Measurements from ENCODE around the gene ALCAM. TPM values are rescaled to one million over a fixed set of nuclear protein-coding genes. Genes with fewer than 3 reads are reported as not detected.

ALCAM gene
- polyA plus RNA-seq, 1 donor from 2014 or later, result 94.7 TPM

DNA sequence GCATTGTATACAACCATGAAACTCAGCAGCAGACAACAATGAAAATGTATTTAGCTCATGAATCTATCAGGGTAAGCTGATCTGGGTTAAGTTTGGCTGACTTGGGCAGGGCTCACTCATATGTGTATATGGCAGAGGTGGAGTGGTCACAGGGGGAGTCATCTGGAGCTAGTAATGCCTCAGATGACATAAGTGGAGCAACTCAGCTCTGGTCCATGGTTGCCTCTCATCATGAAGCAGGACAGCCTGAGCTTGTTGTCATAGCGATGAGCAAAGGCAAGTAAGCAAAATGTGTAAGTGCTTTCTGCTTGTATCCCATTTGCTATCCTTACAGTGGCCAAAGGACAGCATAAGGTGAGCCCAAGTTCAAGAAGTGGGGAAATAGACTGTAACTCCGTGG lies 64.5 kb downstream of the ALCAM start:
- no peak overlapping the region for H3K4me2 ChIP-seq (ENCODE audit: low read length)
- no peak overlapping the region for H3K4me3 ChIP-seq (ENCODE audit: low read length)
- H3K27ac ChIP-seq (ENCODE audit: low read length), result no peak overlapping the region
- H3K36me3 ChIP-seq (ENCODE audit: insufficient read depth, low read length), result no peaks in the 10 kb centered on the region
- no peaks in the 10 kb centered on the region for H4K20me1 ChIP-seq (ENCODE audit: insufficient read depth)
- H2AFZ ChIP-seq (ENCODE audit: low read depth, low read length), result no peak overlapping the region
- no peaks in the 10 kb centered on the region for H3K9me2 ChIP-seq (ENCODE audit: insufficient read depth, low read length)
- no peaks in the 10 kb centered on the region for H3K9me3 ChIP-seq (ENCODE audit: low read length)
- H3K79me2 ChIP-seq (replicated peaks; ENCODE audit: insufficient read depth, low read length), result no peaks in the 10 kb centered on the region
- TF ChIP-seq, protein P1, sequence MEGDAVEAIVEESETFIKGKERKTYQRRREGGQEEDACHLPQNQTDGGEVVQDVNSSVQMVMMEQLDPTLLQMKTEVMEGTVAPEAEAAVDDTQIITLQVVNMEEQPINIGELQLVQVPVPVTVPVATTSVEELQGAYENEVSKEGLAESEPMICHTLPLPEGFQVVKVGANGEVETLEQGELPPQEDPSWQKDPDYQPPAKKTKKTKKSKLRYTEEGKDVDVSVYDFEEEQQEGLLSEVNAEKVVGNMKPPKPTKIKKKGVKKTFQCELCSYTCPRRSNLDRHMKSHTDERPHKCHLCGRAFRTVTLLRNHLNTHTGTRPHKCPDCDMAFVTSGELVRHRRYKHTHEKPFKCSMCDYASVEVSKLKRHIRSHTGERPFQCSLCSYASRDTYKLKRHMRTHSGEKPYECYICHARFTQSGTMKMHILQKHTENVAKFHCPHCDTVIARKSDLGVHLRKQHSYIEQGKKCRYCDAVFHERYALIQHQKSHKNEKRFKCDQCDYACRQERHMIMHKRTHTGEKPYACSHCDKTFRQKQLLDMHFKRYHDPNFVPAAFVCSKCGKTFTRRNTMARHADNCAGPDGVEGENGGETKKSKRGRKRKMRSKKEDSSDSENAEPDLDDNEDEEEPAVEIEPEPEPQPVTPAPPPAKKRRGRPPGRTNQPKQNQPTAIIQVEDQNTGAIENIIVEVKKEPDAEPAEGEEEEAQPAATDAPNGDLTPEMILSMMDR (IDR thresholded peaks at IDR 0.05; ENCODE audit: poor library complexity, severe bottlenecking), result no peak
- TF ChIP-seq TAF1 (IDR thresholded peaks at IDR 0.05; ENCODE audit: low read depth) (no peak), SMC3 (conservative IDR thresholded peaks at IDR 0.05; ENCODE audit: poor library complexity) (no peak), MXI1 (conservative IDR thresholded peaks at IDR 0.05; ENCODE audit: poor library complexity, severe bottlenecking) (no peak), POLR2AphosphoS5 (IDR thresholded peaks at IDR 0.05) (no peak), EP300 (conservative IDR thresholded peaks at IDR 0.05; ENCODE audit: poor library complexity, severe bottlenecking) (no peak), EZH2 (IDR thresholded peaks at IDR 0.05; ENCODE audit: borderline replicate concordance, insufficient read depth, low read length, poor library complexity, severe bottlenecking) (no peak)
- H3K9ac ChIP-seq (ENCODE audit: low read length), result no peak overlapping the region
- no peaks in the 10 kb centered on the region for H3F3A ChIP-seq (ENCODE audit: insufficient read depth, low read length, poor library complexity, severe bottlenecking)
- H3K27me3 ChIP-seq (ENCODE audit: insufficient read depth, low read depth, low read length), result no peaks in the 10 kb centered on the region

- Histone ChIP-seq H3K9ac (ENCODE audit: low read length) (no peak overlapping the region), H3K9me2 (ENCODE audit: insufficient read depth, low read length) (no peaks in the 10 kb centered on the region), H3K36me3 (ENCODE audit: insufficient read depth, low read length) (no peaks in the 10 kb centered on the region), H4K20me1 (ENCODE audit: insufficient read depth) (no peaks in the 10 kb centered on the region), H3F3A (ENCODE audit: insufficient read depth, low read length, poor library complexity, severe bottlenecking) (no peaks in the 10 kb centered on the region), H3K4me3 (ENCODE audit: low read length) (no peak overlapping the region), H3K4me2 (ENCODE audit: low read length) (no peak overlapping the region), H3K27me3 (ENCODE audit: insufficient read depth, low read depth, low read length) (no peaks in the 10 kb centered on the region), H3K27ac (ENCODE audit: low read length) (no peak overlapping the region), H2AFZ (ENCODE audit: low read depth, low read length) (no peak overlapping the region), H3K9me3 (ENCODE audit: low read length) (no peaks in the 10 kb centered on the region), H3K79me2 (replicated peaks; ENCODE audit: insufficient read depth, low read length) (no peaks in the 10 kb centered on the region)
- no peak for TF ChIP-seq REST (IDR thresholded peaks at IDR 0.05; ENCODE audit: borderline replicate concordance)
Measured at GRCh38 chr3:105435277-105435676, 68.6 kb downstream of the ALCAM start.

DNA sequence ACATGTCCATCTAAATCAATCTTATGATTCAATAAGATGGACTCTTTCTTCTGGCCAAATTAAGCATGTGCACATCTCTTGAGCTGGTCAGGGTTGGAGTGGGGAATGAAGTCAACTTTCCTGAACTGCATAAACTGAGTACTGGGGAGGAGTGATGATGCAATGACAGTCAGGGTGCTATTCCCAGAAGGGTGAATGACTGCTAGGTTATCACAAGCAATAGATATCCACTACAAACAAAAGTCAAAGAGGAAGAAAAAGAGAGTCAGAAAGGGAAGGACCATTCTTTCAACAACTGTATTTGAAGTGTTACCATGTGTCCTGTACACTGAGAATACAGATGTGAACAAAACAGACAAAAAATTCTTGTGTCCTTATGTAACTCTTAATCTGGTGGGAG lies 70.0 kb downstream of the ALCAM start:
- no peak overlapping the region for H3K4me3 ChIP-seq (ENCODE audit: low read length)
- no peak overlapping the region for H2AFZ ChIP-seq (ENCODE audit: low read depth, low read length)
- no peak overlapping the region for H3K27ac ChIP-seq (ENCODE audit: low read length)
- no peak overlapping the region for H3K9ac ChIP-seq (ENCODE audit: low read length)
- no peak for TF ChIP-seq MXI1 (conservative IDR thresholded peaks at IDR 0.05; ENCODE audit: poor library complexity, severe bottlenecking)
- no peak for TF ChIP-seq EZH2 (IDR thresholded peaks at IDR 0.05; ENCODE audit: borderline replicate concordance, insufficient read depth, low read length, poor library complexity, severe bottlenecking)
- no peak for TF ChIP-seq POLR2AphosphoS5 (IDR thresholded peaks at IDR 0.05)
- TF ChIP-seq, protein P1 (IDR thresholded peaks at IDR 0.05; ENCODE audit: poor library complexity, severe bottlenecking), result no peak
- TF ChIP-seq TAF1 (IDR thresholded peaks at IDR 0.05; ENCODE audit: low read depth), result no peak
- no peak for TF ChIP-seq SMC3 (conservative IDR thresholded peaks at IDR 0.05; ENCODE audit: poor library complexity)
- no peak for TF ChIP-seq EP300 (conservative IDR thresholded peaks at IDR 0.05; ENCODE audit: poor library complexity, severe bottlenecking)
- no peak for TF ChIP-seq RAD21 (conservative IDR thresholded peaks at IDR 0.05)
- no peak for TF ChIP-seq REST (IDR thresholded peaks at IDR 0.05; ENCODE audit: borderline replicate concordance)
- H4K20me1 ChIP-seq (ENCODE audit: insufficient read depth), result no peaks in the 10 kb centered on the region
- no peaks in the 10 kb centered on the region for H3K27me3 ChIP-seq (ENCODE audit: insufficient read depth, low read depth, low read length)
- H3K9me2 ChIP-seq (ENCODE audit: insufficient read depth, low read length), result no peaks in the 10 kb centered on the region
- no peaks in the 10 kb centered on the region for H3F3A ChIP-seq (ENCODE audit: insufficient read depth, low read length, poor library complexity, severe bottlenecking)
- H3K4me2 ChIP-seq (ENCODE audit: low read length), result no peak overlapping the region
- H3K36me3 ChIP-seq (ENCODE audit: insufficient read depth, low read length), result no peaks in the 10 kb centered on the region
- no peaks in the 10 kb centered on the region for H3K9me3 ChIP-seq (ENCODE audit: low read length)
- H3K79me2 ChIP-seq (replicated peaks; ENCODE audit: insufficient read depth, low read length), result no peaks in the 10 kb centered on the region

Data from neural cell (in vitro differentiated cells).